HL-60 (cell line): ENCODE measurements around the gene CEP20.

Source experiments
- DNase-seq, 2 experiments: peaks; one replicate each; pipeline ENCODE4 v3.0.0-alpha.2; 2010 to 2020; ENCODE audit warnings: low read depth in 1 of 2, low spot score in 1 of 2
- H3K27ac ChIP-seq: fragments of 250-450 bp; sonication (Bioruptor Pico); replicated peaks from 2 replicates; pipeline ENCODE4 v1.5.1; 2020; ENCODE audit warnings: mild to moderate bottlenecking, moderate library complexity
- H3K27me3 ChIP-seq: fragments of 250-450 bp; sonication (Bioruptor Pico); 2 replicates; pipeline ENCODE4 v1.5.1; 2021; ENCODE audit warnings: mild to moderate bottlenecking, moderate library complexity; ENCODE audit not compliant: insufficient read depth, poor library complexity, severe bottlenecking
- H3K4me3 ChIP-seq: replicated peaks from 2 replicates; pipeline ENCODE4 v1.5.1; 2011; ENCODE audit warnings: mild to moderate bottlenecking, control low read depth, low read length; ENCODE audit not compliant: insufficient read depth
- CTCF ChIP-seq: IDR thresholded peaks from one replicate; pipeline ENCODE4 v1.5.1; 2011; ENCODE audit warnings: low read length, control low read depth, inconsistent platforms; ENCODE audit not compliant: insufficient read depth
- GABPA ChIP-seq: IDR thresholded peaks from 2 replicates; pipeline ENCODE4 v1.6.1; 2012; ENCODE audit warnings: low read depth
- POLR2AphosphoS5 ChIP-seq: IDR thresholded peaks from 2 replicates; pipeline ENCODE4 v1.6.1; 2012; ENCODE audit warnings: low read depth
- REST ChIP-seq: IDR thresholded peaks from 2 replicates; pipeline ENCODE4 v1.6.1; 2012; ENCODE audit warnings: low read depth; ENCODE audit not compliant: insufficient replicate concordance
- SPI1 ChIP-seq: IDR thresholded peaks from 2 replicates; pipeline ENCODE4 v1.6.1; 2012; ENCODE audit warnings: low read depth, mild to moderate bottlenecking, borderline replicate concordance

The CEP20 gene

GRCh38 chr16:15900357-15900756, 12.0 kb upstream of the CEP20 start:
- Histone ChIP-seq H3K27ac (no peak overlapping the region), H3K4me3 (no peak overlapping the region), H3K27me3 (no peaks in the 10 kb centered on the region)
- TF ChIP-seq CTCF = no peak
- TF ChIP-seq GABPA = no peak
- no peak for TF ChIP-seq POLR2AphosphoS5
- TF ChIP-seq REST = no peak
- TF ChIP-seq SPI1 = no peak
- DNase-seq = no peak

GRCh38 chr16:15899538-15900100, 11.2 kb upstream of the CEP20 start:
- no peak overlapping the region for H3K27ac ChIP-seq

GRCh38 chr16:15898654-15899053, 10.3 kb upstream of the CEP20 start:
- Histone ChIP-seq H3K27me3 (no peaks in the 10 kb centered on the region), H3K27ac (no peak overlapping the region), H3K4me3 (no peak overlapping the region)
- no peak for DNase-seq
- TF ChIP-seq CTCF (no peak), POLR2AphosphoS5 (no peak), SPI1 (no peak)

More at GRCh38 chr16:15899538-15900100, 11.2 kb upstream of the CEP20 start:
- Histone ChIP-seq H3K4me3 (no peak overlapping the region), H3K27me3 (no peaks in the 10 kb centered on the region)
- DNase-seq = peak; percentile 65 to 78
- TF ChIP-seq POLR2AphosphoS5 (no peak), SPI1 (peak; percentile 44; the same call in 1 of the 2 replicates)

- peak; percentile 6 to 64 for DNase-seq
- TF ChIP-seq REST = no peak
- no peak for TF ChIP-seq GABPA
- Histone ChIP-seq H3K27me3 (no peaks in the 10 kb centered on the region), H3K4me3 (no peak overlapping the region), H3K27ac (no peak overlapping the region)
Measured at GRCh38 chr16:15897834-15898254, 9.4 kb upstream of the CEP20 start.

GRCh38 chr16:15897121-15897780, 8.8 kb upstream of the CEP20 start:
- no peak for TF ChIP-seq SPI1
- TF ChIP-seq GABPA = no peak
- no peak for TF ChIP-seq POLR2AphosphoS5
- no peak for TF ChIP-seq REST
- no peak for TF ChIP-seq CTCF
- H3K27ac ChIP-seq = no peak overlapping the region
- no peak for DNase-seq
- H3K27me3 ChIP-seq = no peaks in the 10 kb centered on the region
- no peak overlapping the region for H3K4me3 ChIP-seq
